GM18505 (cell line): ENCODE data around the gene ARHGEF6.
"Not testable (repeated sequence)": the region's sequence is repeated elsewhere in the genome, so short reads cannot be mapped to it uniquely, and the experiment has no call there.

Source experiments
- ATAC-seq: cut with Tn5 transposase; IDR thresholded peaks from one replicate; pipeline ENCODE4 v1.9.1; 2021; ENCODE audit not compliant: unreplicated experiment
- POLR2A ChIP-seq: IDR thresholded peaks from 4 replicates; pipeline ENCODE4 v1.6.1; 2011; ENCODE audit warnings: borderline replicate concordance; ENCODE audit not compliant: insufficient read depth, insufficient read length; ENCODE audit errors: extremely low read depth

Gene ARHGEF6, protein sequence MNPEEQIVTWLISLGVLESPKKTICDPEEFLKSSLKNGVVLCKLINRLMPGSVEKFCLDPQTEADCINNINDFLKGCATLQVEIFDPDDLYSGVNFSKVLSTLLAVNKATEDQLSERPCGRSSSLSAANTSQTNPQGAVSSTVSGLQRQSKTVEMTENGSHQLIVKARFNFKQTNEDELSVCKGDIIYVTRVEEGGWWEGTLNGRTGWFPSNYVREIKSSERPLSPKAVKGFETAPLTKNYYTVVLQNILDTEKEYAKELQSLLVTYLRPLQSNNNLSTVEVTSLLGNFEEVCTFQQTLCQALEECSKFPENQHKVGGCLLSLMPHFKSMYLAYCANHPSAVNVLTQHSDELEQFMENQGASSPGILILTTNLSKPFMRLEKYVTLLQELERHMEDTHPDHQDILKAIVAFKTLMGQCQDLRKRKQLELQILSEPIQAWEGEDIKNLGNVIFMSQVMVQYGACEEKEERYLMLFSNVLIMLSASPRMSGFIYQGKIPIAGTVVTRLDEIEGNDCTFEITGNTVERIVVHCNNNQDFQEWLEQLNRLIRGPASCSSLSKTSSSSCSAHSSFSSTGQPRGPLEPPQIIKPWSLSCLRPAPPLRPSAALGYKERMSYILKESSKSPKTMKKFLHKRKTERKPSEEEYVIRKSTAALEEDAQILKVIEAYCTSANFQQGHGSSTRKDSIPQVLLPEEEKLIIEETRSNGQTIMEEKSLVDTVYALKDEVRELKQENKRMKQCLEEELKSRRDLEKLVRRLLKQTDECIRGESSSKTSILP

DNA sequence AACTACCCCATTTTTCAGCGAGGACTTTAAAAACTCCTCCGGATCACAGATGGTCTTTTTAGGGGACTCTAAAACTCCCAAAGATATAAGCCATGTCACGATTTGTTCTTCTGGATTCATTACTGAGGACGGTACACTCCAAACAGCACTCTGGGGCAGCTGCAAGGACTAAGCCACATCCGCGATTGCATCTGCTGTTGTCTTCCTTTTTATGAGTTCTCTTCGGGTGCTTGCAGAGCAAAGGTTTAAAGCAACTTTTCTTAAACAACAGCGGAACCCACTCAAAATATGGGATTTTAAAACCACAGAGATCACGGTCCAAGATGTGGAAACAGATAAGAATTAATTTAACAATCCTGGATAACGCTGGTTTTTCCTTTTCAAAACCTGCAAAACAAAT lies at the start of gene ARHGEF6:
Gene ARHGEF6, minus strand, starts transcription at position 170 of the 400 bp plus-strand sequence. Its CDS starts 50 bp downstream, at position 120.
- no peak for ATAC-seq
- TF ChIP-seq POLR2A: peak; percentile 38

DNA sequence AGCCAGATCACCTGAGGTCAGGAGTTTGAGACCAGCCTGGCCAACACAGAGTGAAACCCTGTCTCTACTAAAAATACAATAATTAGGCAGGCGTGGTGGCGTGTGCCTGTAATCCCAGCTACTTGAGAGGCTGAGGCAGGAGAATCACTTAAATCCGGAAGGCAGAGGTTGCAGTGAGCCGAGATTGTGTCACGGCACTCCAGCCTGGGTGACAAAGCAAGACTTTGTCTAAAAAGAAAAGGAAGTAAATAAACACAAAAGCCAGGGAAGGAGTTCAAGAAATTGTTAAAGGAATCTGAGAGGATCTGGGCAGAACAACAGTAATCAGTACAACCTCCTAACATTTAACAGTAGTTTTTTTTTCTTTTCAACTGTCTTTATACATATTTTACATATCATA lies 48.7 kb upstream of the ARHGEF6 start:
- no peak for TF ChIP-seq POLR2A
- no peak for ATAC-seq

DNA sequence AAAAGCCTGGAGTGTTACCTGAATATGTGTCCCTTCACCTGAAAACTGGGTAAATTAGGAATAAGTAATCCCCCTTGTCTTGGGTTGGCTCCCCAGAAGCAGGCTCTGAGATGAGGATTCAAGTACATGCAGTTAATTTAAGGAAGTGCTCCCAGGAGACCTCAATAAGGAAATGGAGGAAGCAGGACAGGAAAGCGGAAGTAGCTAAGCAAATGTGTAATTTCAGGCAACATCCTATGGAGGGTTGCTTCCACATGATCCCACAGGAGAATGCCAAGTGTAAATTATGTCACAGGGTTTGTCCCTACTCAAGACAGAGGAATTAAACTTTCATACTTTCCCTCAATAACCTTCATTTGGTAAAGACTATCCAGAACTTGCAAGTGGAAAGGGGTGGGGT lies 48.1 kb upstream of the ARHGEF6 start:
- no peak for TF ChIP-seq POLR2A
- no peak for ATAC-seq

DNA sequence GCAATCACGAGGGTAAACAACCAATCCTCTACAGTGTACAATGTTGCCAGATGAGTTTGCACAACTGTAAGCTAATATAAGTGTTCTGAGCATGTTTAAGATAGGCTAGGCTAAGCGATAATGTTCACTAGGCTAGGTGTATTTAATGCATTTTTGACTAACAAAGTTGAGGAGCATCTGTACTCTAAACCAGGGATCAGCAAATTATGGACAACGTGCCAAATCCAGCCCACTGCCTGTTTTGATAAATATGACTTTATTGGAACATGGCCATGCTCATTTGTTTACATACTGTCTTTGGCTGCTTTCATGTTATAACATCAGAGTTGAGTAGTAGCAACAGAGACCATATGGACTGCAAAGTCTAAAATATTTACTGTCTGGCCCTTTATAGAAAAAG lies 46.3 kb upstream of the ARHGEF6 start:
- no peak for TF ChIP-seq POLR2A

DNA sequence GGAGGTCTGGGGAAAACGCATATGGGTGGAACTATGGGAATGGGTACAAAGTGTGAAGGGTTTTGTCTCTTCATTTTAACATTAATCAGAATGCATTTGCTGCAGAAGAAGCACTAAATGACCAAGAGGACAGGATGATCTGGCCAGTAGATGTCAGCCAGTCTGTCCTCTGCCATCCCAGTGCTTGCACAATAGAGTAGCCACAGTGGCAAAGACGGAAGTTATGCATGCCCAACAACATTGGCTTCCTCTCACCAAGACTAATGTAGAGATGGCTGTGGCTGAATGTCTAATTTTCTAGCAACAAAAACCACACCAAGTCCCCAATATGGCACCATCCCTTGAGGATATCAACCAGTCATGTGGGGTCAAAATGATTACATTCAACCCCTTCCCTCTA lies 45.0 kb upstream of the ARHGEF6 start:
- ATAC-seq: no peak
- no peak for TF ChIP-seq POLR2A

More for the DNA sequence above, 46.3 kb upstream of the ARHGEF6 start:
- no peak for ATAC-seq

DNA sequence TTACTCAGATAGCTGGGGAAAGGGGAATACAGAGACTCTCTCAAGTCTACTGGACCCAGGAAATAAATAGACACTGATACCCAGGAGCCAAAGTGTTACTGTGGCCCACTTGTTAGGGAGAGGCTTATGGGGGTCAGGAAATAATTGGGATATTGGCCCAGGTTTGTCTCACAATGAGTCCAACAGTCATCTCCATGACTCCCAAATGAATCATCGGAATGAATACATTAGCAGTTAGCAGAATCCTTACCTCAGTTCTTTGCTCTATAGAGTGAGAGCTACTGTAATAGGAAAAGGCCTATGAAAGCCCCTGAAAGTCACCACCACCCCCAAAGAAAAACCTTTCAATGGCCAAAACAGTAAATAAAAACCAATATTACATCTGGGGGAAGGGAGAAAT lies 42.4 kb upstream of the ARHGEF6 start:
- TF ChIP-seq POLR2A: no peak
- ATAC-seq: no peak

DNA sequence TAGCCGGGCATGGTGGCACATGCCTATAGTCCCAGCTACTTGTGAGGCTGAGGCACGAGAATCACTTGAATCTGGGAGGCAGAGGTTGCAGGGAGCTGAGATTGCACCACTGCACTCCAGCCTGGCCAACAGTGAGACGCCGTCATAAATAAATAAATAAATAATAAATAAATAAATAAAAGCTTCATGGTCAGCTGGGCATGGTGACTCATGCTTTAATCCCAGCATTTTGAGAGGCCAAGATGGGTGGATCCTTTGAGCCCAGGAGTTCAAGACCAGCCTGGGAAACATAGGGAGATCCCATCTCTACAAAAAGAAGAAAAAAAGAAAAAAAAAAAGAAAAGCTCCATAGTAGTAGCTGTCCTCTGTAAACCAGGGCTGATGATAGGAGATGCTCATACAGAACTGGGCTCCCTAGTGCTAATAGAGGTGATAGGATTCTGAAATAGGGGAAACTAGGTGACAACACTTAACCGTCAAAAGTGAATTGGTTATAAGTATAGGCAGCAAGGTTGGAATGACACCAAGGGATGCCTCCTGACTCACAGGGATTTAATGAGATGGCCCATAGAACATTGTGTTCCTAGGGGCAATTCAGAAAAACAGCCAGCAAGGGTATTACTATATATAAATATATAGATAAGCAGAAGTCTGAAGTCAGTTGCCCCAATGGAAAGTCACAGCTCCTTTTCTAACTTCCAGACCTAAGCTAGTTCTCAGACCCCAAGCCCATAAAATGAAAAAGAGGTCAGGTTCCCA lies 41.8 kb upstream of the ARHGEF6 start:
- no peak for TF ChIP-seq POLR2A
- no peak for ATAC-seq

DNA sequence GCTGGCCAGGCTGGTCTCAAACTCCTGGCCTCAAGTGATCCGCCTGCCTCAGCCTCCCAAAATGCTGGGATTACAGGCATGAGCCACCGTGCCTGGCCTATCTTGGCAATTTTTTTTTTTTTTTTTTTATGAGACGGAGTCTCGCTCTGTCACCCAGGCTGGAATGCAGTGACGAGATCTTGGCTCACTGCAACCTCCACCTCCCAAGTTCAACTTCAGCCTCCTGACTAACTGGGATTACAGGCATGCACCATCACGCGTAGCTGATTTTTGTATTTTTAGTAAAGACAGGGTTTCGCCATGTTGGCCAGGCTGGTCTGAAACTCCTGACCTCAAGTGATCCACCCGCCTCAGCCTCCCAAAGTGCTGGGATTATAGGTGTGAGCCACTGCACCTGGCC lies 39.0 kb upstream of the ARHGEF6 start:
- ATAC-seq: not testable (repeated sequence)

DNA sequence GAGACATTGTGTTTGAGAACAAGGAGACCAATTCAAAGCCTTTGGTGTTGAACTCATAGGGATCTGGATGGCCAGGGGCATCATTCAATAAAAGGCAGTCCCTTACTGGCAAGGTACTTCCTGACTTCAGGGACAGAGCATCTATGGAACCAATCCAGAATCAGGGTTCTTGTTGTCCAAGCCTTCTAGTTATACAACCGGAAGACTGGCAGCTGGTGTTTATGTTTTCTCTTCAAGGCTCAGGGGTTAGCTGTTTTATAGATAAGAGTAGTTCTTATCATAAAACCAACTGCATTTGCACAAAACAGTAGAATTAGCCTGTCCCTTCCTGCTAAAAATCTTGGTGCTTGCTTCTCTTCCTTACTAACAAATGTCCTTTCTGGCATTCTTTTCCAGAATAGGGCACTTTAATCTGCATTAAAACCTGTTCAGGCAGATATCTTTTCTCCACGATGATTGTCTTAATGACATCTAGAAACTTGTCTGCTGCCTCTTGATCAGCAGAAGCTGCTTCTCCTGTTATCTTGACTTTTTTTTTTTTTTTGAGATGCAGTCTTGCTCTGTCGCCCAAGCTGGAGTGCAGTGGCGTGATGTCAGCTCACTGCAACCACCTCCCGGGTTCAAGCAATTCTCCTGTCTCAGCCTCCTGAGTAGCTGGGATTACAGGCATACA lies 38.4 kb upstream of the ARHGEF6 start:
- no peak for ATAC-seq
- no peak for TF ChIP-seq POLR2A

DNA sequence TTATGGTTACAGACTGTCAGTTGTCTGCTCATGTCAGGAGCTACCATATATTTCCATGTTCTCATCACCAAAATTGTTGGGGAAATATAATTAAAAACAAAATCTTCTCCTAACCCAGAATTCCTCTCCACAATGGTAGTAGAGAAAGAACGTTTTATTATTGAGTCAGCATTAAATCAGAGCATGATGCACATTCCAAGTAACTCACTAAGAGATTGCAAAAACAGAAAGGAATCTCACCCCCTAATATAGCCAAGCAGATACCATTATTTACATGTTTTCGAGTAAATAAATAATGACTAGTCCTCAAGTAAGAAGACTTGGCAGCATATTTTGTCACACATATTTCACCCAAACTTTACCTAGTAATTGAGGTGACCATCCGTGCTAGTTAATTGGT lies 36.2 kb upstream of the ARHGEF6 start:
- no peak for ATAC-seq
- no peak for TF ChIP-seq POLR2A

DNA sequence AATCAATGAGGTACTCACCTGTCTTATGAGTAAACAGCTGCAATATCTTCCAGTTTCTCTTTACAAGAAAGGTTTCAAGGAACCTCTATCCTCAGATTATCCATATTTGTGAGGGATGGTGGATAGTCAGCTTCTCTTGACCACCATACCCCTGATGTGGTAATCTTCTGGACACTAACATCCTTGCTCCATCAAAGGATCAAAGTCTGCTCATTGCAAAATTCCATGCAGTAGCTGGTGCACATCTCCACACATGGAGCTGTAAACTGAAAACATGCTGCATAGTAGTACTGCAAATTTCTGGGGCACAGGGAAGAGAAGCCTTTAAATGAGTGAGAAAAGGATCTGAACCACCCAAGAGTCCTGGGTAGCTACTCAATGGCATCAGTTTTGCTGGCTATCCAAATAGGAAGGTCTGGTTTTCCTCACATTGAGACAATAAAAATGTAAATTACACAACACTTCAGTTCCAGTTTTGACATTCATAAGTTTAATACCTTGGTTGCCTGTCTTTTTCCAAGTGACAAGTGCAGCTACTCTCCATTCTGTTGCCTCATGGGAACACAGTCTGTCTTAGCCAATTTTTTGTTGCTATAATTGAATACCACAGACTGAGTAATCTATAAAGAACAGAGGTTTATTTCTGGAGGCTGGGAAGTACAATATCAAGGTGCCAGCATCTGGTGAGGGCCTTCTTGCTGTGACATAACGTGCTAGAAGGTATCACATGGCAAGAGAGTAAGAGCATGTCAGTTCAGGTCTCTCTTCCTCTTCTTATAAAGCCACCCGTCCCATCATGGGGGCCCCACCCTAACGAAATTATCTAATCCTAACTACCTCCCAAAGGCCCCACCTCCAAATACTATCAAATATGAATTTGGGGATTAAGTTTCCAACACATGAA lies 34.4 kb upstream of the ARHGEF6 start:
- no peak for TF ChIP-seq POLR2A
- ATAC-seq: no peak

DNA sequence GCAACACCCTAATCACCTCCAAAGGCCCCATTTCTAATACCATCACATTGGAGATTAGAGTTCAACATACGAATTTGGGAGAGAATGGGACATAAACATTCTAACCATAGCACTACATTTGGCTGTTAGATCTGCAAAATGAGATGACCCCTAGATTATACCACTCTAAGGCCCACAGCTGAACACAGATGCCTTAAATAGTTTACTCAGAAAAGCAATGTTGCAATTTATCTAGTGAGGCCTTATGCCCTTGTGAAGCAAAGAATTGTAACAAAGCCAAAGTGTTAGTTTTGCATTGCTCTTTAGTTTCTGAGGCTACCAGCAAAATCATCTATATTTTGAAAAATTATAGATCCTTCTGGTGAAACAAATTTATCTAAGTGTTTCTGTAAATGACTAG lies 31.6 kb upstream of the ARHGEF6 start:
- no peak for ATAC-seq
- no peak for TF ChIP-seq POLR2A
